ACHN (cell line): ENCODE results near the gene CAMK2A.
"Not testable (repeated sequence)": the region's sequence is repeated elsewhere in the genome, so short reads cannot be mapped to it uniquely, and the experiment has no call there.

Experiments used
- DNase-seq: peaks from one replicate; pipeline ENCODE4 v3.0.0-alpha.2; 2015
- in situ Hi-C: cut with HindIII; loops from 2 replicates; pipeline ENCODE4 v1.10.0; 2017; ENCODE audit warnings: low sequenced_read_pairs, low pct_ligation_motif_present, low pct_unique_long_range_greater_than_20kb

Gene CAMK2A

DNA sequence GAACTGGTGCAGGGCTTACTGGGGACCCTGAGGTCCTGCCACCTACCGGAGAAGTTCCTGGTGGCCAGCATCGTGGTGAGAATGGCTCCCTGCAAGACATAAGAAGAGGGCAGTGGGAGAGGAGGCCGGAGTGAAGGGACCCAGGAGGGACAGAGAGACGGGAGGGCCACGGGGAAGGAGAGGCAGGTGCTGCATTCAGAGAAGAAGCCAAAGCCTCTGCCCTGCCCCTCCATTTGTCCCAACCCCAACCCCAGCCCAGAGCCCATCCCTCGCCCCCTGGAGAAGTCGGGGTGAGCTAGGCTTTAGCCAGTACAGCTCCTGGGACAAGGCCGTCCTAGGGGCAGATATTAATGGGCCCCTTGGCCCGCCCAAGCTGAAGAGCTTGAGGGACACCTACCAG is 41.8 kb downstream of the CAMK2A start:
- in situ Hi-C loops = no loop called here
- DNase-seq = no peak

DNA sequence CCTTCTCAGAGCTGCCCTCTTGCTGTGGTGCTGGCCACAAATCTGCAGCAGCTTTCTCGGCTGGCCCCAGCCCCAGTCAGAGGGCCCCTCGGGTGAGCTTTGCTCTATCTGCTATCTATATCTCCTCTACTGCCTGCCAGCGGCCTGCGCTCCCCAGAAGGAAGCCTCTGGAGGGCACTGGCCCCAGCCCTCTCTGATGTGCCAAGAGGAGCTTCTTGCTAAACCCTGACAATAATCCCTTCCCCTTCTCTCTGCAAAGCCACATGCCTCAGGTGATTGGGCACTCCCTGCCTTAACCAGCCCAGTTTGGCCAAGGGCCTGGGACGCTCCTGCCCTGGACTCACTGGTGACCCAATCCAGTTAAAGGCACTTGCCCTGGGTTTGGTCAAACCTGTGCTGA is 42.7 kb downstream of the CAMK2A start:
- in situ Hi-C loops = no loop called here
- no peak for DNase-seq

DNA sequence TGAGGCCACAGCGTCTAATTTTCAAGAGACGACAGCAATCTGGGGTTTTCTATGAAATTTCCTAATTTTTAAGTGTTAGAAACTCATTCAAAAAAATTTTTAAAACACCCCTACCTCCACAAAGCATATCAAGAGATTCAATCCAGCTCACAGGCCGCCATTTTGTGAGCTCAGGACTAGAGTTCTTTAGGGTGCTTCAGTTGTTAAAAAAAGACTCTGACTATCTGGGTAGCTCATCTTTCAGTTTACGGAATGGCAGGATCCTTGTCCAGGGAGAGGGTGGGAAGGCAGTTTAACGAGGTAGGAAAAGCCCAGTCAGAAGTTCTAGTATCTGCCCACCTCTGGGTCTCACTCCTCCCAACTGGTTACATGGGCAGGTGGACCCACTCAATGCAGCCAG is 43.1 kb downstream of the CAMK2A start:
- in situ Hi-C loops = no loop called here
- no peak for DNase-seq

DNA sequence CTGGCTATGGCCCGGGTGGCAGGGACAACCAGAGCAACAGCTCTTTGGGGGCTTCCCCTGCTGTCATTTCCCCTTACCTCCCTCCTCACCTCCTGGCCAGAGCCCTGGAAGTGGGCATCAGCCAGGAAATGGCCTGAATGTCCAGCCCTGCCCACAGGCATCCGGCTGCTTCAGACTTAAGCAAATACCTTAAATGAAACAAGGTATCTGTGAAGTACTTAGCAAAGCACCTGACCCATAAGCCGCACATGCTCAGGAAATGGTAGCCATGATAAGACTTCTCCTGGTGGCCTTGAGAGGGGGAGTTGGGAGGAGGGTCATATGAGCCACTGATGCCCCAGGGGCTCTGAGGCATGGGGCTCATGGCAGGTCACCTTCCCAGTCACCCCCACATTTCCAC is 43.8 kb downstream of the CAMK2A start:
- in situ Hi-C loops = no loop called here
- DNase-seq = no peak

DNA sequence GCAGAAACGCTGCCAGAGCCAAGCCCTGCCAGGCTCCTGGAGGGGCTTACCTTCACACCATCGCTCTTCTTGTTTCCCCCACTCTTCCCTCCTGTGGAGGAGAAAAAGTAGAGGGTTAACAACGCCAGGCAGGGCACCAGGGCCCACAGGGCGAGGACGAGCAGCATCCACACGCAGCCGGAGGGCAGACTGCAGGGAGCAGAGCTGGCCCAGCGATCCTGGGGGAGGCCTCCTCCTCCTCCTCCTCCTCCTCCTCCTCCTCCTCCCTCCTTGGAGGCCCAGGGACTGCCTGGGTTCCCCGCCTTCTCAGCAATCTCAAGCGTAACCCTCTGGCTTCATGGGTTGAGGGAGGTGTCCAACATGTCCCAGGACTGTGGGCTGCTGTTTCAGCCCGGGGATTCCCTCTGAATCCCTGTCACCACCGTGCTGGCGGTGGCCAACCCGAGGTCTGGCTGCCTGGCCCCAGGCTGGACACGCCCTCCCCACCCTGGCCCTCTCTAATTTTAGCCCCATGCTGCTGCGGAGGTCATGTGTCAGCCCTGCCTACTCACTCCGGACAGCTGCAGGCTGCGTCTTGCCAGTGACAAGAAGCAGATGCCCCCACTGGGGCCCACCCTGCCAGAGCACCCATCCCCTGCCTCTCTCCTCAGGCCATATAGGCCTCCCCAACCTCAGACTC is 44.3 kb downstream of the CAMK2A start:
- in situ Hi-C loops = no loop called here
- DNase-seq = no peak

DNA sequence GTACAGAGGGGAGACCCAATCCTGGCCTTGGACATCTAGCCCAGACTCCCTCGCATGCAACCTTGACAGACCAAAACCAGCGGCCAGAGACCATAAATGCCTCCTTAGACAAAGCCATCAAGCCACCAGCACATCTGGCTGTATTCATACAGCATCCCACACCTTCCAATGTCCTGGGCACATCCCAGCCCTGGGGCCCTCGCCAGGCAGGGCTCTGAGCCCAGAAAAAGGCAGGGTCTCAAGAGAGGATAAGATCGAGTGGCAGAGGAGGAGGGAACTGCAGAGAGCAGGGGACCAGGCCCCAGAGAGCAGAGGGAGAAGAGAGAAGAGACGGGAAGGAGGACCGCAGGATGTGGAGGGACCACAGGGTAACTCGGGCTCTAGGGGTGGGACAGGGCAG is 45.4 kb downstream of the CAMK2A start:
- in situ Hi-C loops = no loop called here
- no peak for DNase-seq

DNA sequence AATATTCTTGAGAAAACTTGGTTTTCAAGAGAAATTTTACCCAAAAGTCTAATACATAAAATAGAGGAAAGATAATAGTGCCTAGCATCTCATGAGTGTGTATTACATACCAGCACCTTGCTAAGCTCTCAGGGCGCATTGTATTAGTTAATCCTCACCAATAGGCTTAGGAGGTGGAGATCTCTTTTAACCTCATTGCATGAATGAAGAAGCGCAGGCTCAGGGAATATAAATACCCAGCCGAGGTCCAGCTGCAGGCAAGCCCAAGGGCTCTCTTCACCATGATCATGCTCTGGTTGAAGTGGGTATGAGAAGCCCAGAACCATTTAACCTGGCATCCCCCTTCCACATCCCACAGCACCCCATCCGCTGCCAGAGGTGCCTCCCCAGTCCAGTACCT is 46.0 kb downstream of the CAMK2A start:
- in situ Hi-C loops = no loop called here
- DNase-seq = no peak

DNA sequence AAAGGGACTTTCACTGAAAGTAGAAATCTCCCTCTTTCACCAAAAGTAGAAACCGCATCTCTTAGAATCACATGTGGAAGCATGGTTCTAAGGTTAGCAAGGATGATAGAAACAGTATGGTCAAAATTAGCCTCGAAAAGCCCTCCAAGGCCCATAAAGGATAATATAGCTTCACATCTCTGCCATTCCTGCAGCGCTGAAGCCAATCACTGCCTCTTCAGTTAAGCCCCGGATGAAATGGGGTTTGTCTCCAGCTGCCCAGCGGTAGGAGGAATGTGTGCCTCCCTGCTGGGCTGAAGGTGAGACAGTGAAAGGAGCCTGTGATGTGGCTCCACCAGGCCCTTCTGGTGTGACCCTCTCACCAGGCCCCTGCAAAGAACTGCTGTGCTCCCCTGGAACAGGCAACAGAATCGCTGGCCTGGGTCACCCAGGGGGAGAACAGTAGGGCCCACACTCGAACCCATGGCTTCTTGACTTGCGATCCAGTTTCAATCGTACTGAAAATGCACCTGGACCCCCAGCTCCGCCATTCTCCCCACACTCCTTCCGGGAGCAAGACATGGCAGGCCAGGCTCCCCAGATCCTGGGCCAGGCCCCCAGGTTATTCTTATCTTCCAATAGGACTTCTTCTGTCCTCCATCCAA is 47.2 kb downstream of the CAMK2A start:
- in situ Hi-C loops = no loop called here
- DNase-seq = no peak

DNA sequence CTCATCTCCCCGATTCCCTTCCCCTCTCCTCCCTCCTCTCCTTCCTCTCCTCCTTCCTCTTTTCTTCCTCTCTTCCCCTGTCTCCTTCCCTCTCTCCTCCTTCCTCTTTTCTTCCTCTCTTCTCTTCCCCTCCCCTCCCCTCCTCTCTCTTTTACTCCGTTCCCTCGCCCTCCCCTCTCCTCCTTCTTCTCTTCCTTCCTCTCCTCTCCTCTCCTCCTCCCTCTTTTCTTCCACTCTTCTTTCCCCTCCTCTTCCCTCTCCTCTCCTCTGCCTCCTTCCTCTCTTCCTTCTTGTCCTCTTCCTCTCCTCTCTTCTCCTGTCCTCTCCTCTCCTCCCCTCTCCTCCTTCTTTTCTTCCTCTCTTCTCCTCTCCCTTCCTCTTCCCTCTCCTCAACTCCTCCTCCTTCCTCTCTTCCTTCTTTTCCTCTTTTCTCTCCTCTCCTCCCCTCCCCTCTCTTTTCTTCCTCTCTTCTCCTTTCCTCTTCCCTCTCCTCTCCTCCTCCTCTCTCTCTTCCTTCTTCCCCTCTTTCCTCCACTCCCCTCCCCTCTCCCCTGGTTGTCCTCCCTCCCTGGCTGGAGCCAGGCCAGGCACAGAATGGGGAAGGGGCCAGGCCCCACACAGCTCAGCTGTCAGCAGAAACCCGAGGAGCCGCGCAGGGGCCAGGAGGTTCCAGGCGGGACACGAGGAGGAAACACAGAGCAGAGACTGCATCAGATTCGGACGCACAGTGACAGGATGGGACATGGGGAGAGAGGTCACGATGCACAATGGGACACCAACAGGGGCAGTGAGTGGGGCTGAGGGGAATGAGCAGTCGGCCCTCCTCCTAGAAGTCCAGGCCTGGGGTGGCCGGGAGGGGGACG is 48.0 kb downstream of the CAMK2A start:
- in situ Hi-C loops = no loop called here
- DNase-seq = no peak

DNA sequence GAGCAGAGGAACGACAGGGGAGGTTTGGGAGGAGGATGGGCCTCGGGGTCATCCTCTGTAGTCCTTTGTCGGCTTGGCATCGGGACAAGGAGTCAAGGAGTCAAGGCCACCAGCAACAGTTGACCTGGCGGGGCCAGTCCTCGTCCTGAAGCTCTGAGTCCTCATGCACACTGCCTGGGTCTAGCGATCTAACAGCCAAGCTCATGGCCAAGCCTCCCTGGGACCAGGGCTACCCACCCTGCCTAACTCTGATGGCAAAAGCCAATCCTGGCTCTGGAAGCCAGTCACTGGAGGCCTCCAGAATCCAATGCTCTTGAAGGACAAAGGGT is 49.8 kb downstream of the CAMK2A start:
- no peak for DNase-seq
- in situ Hi-C loops = no loop called here

DNA sequence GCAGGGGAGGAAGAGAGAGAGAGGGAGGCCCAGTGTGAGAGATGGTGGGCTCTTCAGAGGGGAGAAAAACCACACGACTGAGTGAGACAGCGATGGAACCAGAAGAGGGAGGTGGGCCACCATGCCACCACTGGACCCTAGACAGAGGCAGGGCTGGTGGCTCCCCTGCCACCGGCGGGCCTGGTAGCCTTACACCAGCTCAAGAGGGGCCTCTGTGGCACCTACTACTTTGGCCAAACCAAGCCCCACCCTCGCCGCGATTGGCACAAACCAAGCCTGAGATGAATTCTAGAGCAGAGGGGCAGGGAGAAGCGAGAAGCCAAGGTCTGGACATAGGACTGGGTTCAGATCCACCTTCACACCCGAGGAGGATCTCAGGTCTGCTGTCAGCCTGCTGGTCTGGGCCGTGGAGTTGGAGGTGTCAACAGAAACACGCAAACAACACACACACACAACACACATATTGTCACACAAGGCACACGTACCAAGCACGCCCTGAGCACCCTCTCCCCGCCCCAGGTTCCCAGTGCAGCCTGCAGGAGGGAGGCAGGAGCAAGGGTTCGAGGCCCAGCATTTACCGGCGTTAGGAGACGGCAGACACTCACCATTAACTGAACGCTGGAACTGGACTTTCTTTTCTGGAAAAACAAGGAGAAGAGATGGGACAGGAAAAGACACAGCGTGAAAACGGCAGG is 50.3 kb downstream of the CAMK2A start:
- in situ Hi-C loops = no loop called here
- DNase-seq = no peak

DNA sequence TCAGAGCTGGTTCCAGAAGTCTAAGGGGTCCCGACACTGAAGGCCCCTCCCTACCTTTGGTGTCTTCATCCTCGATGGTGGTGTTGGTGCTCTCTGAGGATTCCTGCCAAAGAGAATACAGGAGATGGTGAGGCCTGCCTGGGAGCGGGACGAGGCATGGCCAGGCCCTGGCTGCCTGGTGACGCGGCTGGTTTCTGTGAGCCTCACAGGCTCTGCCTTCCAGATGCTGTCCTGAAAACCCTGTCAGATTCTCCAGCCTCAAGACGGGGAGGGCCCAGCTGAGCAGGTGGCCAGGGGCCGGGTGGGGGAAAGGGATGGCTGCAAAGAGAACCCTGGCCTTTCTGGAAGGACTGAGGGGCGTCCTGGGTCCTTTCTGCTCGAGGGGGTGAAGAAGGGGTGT is 50.9 kb downstream of the CAMK2A start:
- no peak for DNase-seq
- in situ Hi-C loops = no loop called here

DNA sequence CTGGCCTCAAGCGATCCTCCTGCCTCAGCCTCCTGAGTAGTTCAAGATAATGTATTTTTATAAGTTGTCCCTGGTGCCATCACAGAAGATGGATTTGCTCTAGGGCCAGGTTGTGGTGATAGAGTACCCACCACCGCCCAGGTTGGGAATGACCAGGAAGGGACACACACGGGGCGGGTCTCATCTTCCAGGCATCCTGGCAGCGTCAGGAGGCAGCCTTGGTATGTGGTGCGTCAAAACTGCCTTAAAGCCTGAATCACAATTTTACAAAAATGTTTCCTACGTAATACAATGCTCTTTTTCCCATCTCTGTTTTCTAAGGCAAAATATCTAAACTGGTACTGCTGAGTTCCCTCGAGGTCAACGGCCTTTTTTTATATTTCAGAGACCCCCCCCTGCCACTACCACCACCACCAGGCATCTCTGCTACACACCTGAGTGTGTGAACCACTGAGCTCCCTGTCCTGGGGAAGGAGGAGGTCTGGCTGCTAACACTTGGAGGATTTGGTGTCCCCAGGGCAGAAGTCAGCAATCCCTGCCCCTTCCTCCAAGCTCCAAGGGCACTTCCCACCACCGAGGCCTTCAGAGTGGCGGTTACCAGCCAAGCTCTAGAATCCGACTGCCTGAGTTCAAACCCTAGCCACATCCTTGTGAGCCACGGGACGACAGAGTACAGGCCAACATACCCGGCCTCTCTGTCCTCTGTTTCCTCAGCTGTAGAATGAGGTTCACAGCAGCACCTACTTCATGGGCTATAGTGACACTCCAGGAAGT is 52.4 kb downstream of the CAMK2A start:
- in situ Hi-C loops = no loop called here
- DNase-seq = no peak

DNA sequence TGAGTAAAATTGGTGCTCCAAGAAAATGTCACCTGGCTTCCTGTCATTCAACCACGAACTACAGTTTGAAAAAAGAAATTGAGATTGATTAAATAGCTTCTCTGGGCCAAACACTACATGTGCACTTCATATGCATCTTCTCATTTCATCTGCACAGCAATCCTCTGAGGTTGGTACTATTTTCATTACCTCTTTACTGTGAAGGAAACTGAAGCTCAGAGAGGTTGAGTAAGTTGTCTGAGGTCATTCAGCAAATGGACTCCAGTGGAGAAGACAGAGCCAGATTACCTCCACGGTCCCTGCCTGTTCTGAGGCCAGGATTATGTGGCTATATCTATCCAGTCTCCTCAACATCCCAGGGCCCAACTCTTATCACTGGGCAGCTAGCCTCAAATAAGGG is 53.3 kb downstream of the CAMK2A start:
- in situ Hi-C loops = no loop called here
- no peak for DNase-seq

DNA sequence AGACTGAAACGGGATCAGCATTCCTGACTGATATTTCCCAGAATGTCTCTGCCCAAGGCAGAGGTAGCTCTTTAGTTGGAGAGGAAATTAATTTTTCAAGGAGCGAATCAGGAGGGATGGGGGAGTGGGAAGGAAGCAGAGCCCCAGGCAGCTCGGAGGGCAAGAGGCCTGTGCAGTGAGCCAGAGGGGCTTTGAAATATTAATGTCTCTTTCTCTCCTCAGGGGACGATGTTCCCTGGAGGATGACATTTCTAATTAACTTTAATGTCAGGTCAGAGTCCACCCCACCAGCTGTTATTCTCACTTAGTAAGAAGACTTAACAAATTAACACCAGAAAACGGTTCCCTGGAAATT is 54.1 kb downstream of the CAMK2A start:
- in situ Hi-C loops = no loop called here
- no peak for DNase-seq

DNA sequence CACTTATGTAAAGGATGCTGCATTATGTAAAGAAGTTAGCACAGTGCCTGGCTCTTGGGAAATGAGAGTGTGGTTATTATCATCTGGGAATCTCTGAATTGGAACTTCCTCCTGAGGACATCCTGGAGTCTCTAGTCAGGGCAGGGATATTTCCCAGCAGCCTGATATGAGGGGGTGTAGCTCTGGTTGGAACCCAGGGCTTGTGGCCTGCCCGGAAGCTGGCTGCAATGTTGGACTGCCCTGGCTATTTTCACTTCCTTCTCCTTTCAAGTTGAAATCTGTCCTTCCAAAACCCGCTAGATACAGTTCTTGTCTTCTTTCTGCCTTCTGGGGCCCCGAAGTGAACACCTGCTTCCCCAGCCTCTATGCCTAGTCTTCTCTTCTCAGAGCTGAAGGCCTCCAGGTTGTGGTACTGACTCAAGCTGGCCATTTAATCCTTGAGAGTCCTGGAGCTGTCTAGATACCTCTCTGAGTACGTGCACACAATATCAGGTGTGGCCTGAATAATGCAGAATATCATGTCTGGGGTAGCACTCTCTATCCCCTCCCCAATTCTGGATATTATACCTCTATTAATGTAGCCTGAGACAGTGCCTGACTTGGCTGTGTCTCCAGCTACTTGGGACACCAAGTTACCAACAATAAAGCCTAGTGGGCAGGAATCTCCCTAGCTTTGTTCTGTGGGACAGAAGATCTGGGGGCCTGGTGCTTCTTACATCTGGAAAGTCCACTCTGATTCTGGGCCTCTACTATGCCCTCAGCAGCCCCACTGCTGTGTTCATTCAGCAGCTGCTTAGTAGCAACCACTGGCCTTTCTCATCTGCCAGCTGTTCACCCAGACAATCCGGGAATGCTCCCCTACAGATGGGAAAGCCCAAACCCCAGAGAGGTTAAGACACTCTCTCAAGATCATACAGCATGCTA is 54.7 kb downstream of the CAMK2A start:
- in situ Hi-C loops = no loop called here
- no peak for DNase-seq

DNA sequence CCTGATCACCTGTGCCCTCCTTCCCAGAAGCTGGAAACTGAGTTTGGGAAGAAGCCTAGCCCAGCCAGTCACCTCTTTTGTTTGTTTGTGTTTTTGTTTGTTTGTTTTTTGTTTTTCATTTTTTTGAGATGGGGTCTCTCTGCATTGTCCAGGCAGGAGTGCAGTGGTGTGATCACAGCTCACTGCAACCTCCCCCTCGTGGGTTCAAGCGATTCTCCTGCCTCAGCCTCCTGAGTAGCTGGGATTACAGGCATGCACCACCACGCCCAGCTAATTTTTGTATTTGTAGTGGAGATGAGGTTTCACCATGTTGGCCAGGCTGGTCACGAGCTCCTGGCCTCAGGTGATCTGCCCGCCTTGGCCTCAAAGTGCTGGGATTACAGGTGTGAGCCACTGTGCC is 55.9 kb downstream of the CAMK2A start:
- DNase-seq, in situ Hi-C loops: not testable (repeated sequence)

DNA sequence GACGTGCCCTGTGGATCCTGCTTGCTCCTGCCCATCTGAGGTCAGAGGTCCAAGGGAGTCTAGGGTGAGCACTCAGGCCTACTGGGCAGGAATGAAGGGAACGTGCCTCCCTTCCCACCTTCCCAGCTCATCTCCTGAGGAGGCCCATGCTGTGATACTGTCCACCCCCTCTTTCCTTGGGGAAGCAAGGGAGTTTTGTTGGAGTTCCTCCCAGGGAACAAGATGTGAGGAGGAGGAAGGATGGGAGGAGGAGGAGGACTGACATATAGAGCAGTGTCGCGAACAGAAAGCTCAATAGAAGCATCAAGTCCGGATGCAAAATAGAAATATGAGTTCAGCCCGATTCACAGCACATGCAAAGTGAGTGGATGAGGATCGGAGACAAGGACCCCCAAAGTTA is 58.7 kb downstream of the CAMK2A start:
- in situ Hi-C loops = no loop called here
- DNase-seq = no peak
